WTC11 (cell line): ENCODE data around the gene ATP2B2. TPM values are rescaled to one million over a fixed set of nuclear protein-coding genes. Genes with fewer than 3 reads are reported as not detected.

Source experiments
- ATAC-seq: fragments of 200-7000 bp; cut with Tn5 transposase; 2 replicates; pipeline ENCODE4 v1.10.0; 2021; ENCODE audit warnings: mild to moderate bottlenecking, moderate library complexity
- CTCF ChIA-PET: fragments of 300-600 bp; sonication (Branson Sonifier 250); formaldehyde crosslinking; loops from one replicate; lab custom pipeline; 2021; ENCODE audit warnings: antibody characterized with exemption; lab: Charles Lee
- POLR2A ChIA-PET: fragments of 350-600 bp; sonication (Branson Sonifier 250); formaldehyde crosslinking; loops from one replicate; lab custom pipeline; 2021; ENCODE audit warnings: antibody characterized with exemption; lab: Charles Lee
- DNase-seq: peaks from one replicate; pipeline ENCODE4 v3.0.0; 2021; ENCODE audit warnings: low spot score
- H3K27ac Mint-ChIP-seq: 2 replicates; pipeline ENCODE4 v1.8.0; 2021; ENCODE audit warnings: mixed read lengths
- H3K27me3 Mint-ChIP-seq: 2 replicates; pipeline ENCODE4 v1.8.0; 2021; ENCODE audit warnings: low read depth, mild to moderate bottlenecking, moderate library complexity, mixed read lengths
- H3K36me3 Mint-ChIP-seq: 2 replicates; pipeline ENCODE4 v1.8.0; 2021; ENCODE audit warnings: mixed read lengths
- H3K4me1 Mint-ChIP-seq: 2 replicates; pipeline ENCODE4 v1.8.0; 2022; ENCODE audit warnings: mixed read lengths
- H3K4me3 Mint-ChIP-seq: 2 replicates; pipeline ENCODE4 v1.8.0; 2021; ENCODE audit warnings: mild to moderate bottlenecking, moderate library complexity, mixed read lengths
- H3K9me3 Mint-ChIP-seq: 2 replicates; pipeline ENCODE4 v1.8.0; 2021; ENCODE audit warnings: mixed read lengths
- ARID4B ChIP-seq: sonication (generic); formaldehyde crosslinking; IDR thresholded peaks from 2 replicates; pipeline ENCODE4 v1.8.0; 2023; ENCODE audit warnings: missing genetic modification reagents, mild to moderate bottlenecking, borderline replicate concordance
- CBFB ChIP-seq: sonication (generic); formaldehyde crosslinking; IDR thresholded peaks from 2 replicates; pipeline ENCODE4 v1.8.1; 2022; ENCODE audit warnings: mild to moderate bottlenecking, low read depth, missing genetic modification reagents
- E2F5 ChIP-seq: sonication (generic); formaldehyde crosslinking; IDR thresholded peaks from 2 replicates; pipeline ENCODE4 v1.8.1; 2022; ENCODE audit warnings: mild to moderate bottlenecking, moderate library complexity, missing genetic modification reagents
- FOXP1 ChIP-seq: sonication (generic); formaldehyde crosslinking; IDR thresholded peaks from 2 replicates; pipeline ENCODE4 v1.8.0; 2022; ENCODE audit warnings: missing genetic modification reagents, mild to moderate bottlenecking, moderate library complexity, borderline replicate concordance
- MAX ChIP-seq: sonication (generic); formaldehyde crosslinking; IDR thresholded peaks from 2 replicates; pipeline ENCODE4 v1.8.0; 2022; ENCODE audit warnings: mild to moderate bottlenecking, missing genetic modification reagents
- MXD4 ChIP-seq: fragments of 250-450 bp; sonication (Bioruptor Pico); IDR thresholded peaks from 2 replicates; pipeline ENCODE4 v1.8.0; 2021; ENCODE audit warnings: mild to moderate bottlenecking, moderate library complexity, borderline replicate concordance
- NFYB ChIP-seq: sonication (generic); formaldehyde crosslinking; conservative IDR thresholded peaks from 2 replicates; pipeline ENCODE4 v1.8.0; 2022; ENCODE audit warnings: low read depth, missing genetic modification reagents
- NR1H2 ChIP-seq: sonication (generic); formaldehyde crosslinking; IDR thresholded peaks from 2 replicates; pipeline ENCODE4 v1.9.0; 2021; ENCODE audit warnings: mild to moderate bottlenecking, moderate library complexity, missing genetic modification reagents
- NR3C1 ChIP-seq: sonication (generic); formaldehyde crosslinking; conservative IDR thresholded peaks from 2 replicates; pipeline ENCODE4 v1.8.1; 2023; ENCODE audit warnings: low read depth, mild to moderate bottlenecking, missing genetic modification reagents
- PRDM15 ChIP-seq: sonication (generic); formaldehyde crosslinking; IDR thresholded peaks from 2 replicates; pipeline ENCODE4 v1.8.0; 2022; ENCODE audit warnings: missing genetic modification reagents
- ZBTB43 ChIP-seq: sonication (generic); formaldehyde crosslinking; IDR thresholded peaks from 2 replicates; pipeline ENCODE4 v1.8.1; 2023; ENCODE audit warnings: mild to moderate bottlenecking, missing genetic modification reagents
- ZNF281 ChIP-seq: sonication (generic); formaldehyde crosslinking; IDR thresholded peaks from 2 replicates; pipeline ENCODE4 v1.8.0; 2023; ENCODE audit warnings: mild to moderate bottlenecking, missing genetic modification reagents
- ZNF423 ChIP-seq: fragments of 250-450 bp; sonication (Bioruptor Pico); IDR thresholded peaks from 2 replicates; pipeline ENCODE4 v2.1.2; 2022; ENCODE audit warnings: mild to moderate bottlenecking, moderate library complexity
- ZNF512 ChIP-seq: sonication (generic); formaldehyde crosslinking; IDR thresholded peaks from 2 replicates; pipeline ENCODE4 v1.8.1; 2022; ENCODE audit warnings: missing genetic modification reagents, borderline replicate concordance
- total RNA-seq: library from RNA; stranded (reverse); gene quantifications from 3 replicates; pipeline ENCODE4 v1.2.3, GENCODE V29; 2021

ATP2B2 gene
- total RNA-seq, 1 experiment from 2014 or later, result 0.48 TPM

GRCh38 chr3:10432156-10432845 lies 73.1 kb downstream of the ATP2B2 start:
- ATAC-seq (no peak), DNase-seq (no peak)
- Mint-ChIP-seq H3K9me3 (no peaks in the 10 kb centered on the region), H3K4me3 (no peak overlapping the region), H3K27ac (no peak overlapping the region), H3K4me1 (peaks cover 5% of the 10 kb centered on the region; the same call in 1 of the 2 replicates), H3K27me3 (no peaks in the 10 kb centered on the region), H3K36me3 (no peaks in the 10 kb centered on the region)
- ChIA-PET CTCF (interaction anchor here (2.0 kb wide), 1 partner anchor 8 kb away, joined by 4 read pairs; no protein-coding TSS in a partner anchor), POLR2A (interaction anchor here (0.6 kb wide), 1 partner anchor 221 kb away, joined by 3 read pairs; no protein-coding TSS in a partner anchor)
- no peak for TF ChIP-seq MAX
- TF ChIP-seq ARID4B, result no peak
- no peak for TF ChIP-seq ZBTB43 (CRISPR knock-in tag)
- no peak for TF ChIP-seq FOXP1 (CRISPR knock-in tag)
- no peak for TF ChIP-seq NR3C1 (CRISPR knock-in tag)
- no peak for TF ChIP-seq E2F5 (CRISPR knock-in tag)
- TF ChIP-seq PRDM15 (CRISPR knock-in tag), result no peak
- no peak for TF ChIP-seq CBFB (CRISPR knock-in tag)
- no peak for TF ChIP-seq ZNF423 (CRISPR knock-in tag)
- no peak for TF ChIP-seq ZNF281
- TF ChIP-seq NFYB (CRISPR knock-in tag), result no peak
- no peak for TF ChIP-seq ZNF512
- TF ChIP-seq MXD4 (CRISPR knock-in tag), result no peak
- no peak for TF ChIP-seq NR1H2 (CRISPR knock-in tag)
